ENCODE results near the gene TOX2.

TOX2 gene

DNA sequence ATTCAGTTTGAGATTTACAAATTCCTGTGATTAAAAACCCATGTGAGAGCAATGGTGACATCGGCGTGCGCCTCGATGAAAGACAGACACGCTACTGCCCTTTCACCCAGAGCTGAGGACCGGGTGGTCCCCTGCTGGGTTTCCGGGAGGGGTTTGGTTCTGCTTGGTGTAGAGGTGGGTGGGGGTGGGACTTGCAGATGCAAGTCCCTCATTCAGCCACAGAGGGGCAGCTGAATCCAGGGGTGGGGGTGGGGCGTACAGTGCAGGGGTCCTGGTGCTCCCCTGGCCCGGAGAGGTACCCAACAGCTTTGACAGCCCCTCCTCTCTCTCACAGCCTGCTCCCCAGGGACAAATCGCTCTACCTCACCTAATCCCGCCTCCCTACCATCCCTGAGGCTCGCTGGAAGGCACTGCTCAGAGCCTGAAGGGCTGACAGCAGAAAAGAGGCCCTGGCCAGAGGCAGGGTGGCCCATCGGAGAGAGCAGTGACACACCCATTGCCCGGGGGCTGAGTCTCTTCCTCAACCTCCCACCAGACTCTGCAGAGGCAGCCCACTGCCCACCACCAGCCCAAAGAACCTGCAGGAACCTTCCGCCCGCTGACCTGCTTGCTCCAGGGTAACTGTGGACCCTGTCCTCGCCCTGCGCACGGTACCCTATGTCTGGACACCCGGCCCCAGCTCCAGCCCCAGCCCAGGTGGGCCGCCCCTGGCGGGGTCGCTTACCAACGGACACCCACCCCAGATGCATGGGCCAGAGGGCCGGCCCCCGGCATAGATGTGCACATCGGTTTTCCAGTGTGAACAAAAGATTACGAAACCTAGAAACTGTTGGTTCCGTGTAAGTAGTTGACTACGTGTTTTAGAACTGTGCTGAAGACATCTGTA is 153.9 kb downstream of the TOX2 start:
- DNase-seq = no peak

DNA sequence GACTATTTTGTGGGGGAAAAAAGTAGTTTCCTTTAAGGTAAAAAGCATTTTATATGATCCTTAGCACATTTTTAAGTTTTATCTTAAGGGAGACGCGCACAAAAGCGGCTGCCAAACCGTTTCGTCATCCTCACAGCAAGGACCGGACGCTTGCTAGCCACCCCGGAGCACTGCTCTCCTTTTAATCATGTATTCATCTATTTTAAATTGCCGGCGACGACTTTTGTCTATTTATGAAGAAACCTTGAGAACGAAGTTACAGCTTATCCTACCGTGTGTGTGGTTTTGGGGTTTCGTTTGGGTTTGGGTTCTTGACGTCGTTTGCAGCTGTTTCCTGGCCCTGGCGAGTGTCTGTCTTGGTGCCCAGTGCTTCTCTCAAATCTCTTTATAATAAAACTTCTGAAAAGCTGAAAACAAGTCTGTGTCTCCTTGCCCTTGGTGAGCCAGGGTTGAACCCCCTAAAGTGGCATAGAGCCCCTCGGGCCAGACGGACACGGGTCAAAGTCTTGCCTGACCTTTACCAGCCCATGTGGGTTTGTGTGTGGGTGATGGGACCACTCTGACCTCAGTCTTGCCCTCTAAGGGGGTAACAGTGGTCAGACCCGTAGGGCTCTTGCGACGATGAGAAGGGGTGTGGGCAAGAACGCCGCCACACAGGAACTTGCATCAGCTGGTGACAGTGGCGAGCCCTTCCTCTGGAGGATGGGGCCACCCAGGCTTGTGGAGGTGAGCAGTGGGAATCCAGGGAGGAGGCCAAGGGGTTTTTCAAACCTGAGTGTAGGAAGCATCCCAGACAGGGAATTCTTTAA is 154.8 kb downstream of the TOX2 start:
- no peak for DNase-seq

DNA sequence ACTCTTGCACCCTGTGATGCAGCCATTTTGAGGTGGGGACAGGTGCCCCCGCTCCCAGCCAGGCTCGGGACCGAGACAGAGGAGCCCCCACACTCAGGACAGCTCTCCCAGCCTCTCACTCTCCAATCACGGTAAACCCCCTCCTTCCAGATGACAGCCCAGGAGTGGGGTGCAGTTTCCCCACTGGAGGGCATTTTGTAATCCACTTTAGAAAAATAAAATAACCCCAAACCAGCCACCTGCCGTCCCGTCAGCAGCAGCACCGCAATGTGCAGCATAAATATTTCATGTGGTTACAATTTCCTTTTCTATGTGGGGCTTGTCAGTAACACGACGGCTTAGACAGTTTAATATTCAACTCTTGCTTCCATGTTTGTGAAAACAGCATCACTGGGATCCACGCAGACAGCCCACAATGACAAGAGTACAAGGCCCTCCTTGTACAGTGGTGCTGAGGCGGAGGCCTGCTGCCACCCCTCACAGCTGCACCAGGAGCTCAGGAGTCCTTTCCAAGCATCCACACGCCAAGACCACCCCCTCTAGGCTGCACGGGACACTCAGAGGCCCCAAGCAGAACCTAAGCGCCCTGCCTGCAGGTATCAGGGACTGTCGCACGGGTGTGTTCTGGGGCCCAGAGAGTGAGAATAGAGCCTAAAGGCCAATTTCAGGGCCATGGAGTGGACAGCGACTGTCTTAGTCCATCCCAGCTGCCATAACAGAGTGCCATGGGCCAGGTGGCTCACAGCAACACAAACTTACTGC is 155.7 kb downstream of the TOX2 start:
- no peak for DNase-seq

DNA sequence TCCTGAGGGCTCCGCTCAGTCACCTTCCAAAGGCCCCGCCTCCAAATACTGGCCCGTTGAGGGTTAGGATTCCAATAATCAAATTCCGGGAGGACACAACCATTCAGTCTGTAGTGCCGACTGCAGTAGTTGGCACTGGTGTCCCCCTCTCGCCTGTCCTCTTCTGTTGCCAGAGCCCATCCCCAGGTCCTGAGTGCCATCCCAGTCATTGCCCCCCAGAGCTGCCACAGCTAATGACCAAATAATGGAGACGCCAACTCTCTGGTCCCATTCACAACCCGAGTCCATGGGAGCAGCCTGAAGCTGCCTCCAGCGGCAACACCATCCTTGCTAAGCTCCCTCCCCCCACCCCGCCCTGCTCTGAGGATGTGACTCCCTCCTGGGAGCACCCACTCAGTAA is 156.4 kb downstream of the TOX2 start:
- DNase-seq = no peak

DNA sequence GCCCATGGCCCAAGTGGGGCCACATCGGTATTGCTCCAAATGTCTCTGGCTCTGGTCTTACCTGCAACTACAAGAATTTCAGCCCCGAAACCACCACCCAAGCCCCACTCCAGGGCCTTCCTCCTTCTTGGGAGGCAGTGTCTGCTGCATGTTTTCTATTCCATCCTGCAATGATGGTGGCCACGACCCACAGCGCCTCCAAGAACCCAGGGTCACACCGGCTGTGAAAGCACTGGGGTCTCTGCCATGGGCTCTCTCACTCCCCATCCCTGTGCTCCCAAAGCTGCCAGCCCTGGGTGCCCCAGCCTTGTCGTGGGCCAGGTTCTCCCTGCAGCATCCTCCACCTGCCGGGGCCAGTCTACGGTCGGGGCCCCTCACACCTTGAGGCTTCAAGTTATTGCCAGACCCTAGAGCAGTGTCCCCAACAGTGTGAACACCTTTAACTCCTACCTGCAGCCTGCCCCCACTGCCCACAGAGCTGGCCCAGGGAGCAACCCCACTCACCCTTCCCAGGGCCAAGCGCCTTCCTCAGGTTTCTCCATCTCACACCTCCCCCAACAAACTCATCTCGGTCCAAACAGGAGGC is 157.0 kb downstream of the TOX2 start:
- no peak for DNase-seq

DNA sequence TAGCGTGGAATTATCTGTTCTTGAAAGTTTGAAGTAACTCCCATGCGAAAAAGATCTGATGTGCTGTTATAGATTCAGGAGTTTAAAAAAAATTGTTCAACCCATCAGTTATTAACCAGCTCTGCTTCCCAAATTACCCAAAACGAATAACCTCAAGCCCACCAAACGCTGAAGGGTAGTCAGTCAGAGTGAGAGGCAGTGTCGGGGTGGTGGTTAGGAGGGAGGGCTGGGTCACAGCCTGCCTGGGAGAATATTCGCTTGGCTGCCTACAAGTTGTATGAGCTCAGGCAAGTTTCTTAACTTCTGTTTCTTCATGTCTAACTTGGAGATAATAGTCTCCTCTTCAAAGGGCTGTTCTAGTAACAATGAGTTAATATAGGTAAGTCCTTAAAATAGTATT is 157.7 kb downstream of the TOX2 start:
- no peak for DNase-seq

DNA sequence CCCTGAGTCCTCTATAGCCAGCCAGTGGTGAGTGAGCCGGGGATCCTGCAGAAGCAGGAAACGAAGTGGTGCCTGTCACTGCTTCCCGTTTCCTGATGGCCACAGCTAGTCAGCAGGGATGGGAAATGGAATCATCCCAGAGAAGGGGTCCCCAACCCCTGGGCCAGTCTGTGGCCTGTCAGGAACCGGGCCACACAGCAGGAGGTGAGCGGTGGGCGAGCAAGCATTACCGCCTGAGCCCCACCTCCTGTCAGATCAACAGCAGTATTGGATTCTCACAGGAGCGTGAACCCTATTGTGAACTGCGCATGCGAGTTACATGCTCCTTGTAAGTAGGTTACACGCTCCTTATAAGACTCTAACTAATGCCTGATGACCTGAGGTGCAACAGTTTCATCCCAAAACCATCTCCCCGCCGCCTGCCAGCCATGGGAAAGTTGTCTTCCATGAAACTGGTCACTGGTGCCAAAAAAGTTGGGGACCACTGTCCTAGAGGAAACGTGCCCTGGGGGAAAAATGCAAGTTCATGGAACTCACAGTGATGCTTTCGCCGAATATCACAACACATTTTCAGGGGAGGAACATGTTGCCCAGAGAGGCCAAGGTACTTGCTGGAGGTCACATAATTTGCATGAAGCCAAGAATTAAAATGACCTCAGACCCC is 158.5 kb downstream of the TOX2 start:
- no peak for DNase-seq

DNA sequence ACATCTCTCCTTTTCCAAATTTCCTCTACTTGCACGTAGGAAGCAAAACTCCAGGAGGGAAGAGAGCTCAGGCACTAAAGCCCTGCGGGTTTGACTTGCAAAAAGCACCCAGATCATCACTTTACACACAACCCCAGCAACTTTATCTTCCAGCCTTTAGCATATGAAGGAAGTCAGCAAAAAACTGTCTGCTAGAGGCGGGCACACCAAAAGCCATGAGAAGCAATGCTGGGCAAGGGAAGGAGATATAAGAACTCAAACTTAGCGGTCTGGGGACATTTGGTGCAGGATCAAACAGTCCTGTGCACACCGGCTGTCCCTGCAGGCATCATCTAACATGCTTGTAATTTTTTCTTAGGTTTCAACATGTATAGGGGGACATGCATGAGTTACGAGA is 159.0 kb downstream of the TOX2 start:
- no peak for DNase-seq

DNA sequence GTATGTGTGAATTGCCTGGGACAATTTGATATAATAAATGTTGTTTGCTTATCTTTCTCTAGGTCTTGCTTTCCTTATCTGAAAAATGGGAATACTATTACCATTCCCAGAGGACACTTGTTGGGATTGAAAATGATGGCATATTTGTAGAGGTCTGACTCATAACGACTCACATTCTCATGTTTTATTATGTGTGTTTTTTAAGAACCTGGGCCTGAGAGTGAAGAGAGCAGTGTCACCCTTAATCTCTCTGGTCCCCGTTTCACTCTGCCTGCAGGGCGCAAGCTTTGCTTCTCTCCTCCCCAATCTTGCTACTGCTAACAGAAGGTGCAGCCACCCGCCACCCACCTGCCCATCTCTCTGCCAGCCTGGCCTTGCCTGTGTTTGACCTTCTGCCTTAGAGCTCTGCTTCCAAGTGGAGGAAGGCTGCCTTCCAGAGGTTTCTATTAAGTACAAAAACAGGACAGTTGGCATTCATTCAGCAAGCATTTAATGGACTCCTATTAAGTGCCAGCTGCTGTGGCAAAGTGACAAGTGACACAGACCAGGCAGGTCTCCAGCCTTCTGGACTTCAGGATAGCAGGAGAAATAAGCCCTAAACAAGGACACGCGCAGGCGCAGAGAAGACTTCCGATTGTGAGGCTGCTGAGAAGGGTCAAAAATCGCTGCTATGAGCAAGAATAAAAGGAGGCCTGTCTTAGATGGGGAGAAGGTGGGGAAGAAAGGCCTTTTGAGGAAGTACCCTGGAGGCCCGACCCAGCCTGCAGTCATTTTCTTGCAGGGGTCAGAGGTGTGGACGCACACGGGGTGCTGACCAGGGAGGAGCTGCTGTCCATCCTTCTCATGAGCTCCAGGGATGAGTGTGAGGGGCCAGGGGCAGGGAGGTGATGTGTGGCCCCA is 159.8 kb downstream of the TOX2 start:
- DNase-seq = no peak

DNA sequence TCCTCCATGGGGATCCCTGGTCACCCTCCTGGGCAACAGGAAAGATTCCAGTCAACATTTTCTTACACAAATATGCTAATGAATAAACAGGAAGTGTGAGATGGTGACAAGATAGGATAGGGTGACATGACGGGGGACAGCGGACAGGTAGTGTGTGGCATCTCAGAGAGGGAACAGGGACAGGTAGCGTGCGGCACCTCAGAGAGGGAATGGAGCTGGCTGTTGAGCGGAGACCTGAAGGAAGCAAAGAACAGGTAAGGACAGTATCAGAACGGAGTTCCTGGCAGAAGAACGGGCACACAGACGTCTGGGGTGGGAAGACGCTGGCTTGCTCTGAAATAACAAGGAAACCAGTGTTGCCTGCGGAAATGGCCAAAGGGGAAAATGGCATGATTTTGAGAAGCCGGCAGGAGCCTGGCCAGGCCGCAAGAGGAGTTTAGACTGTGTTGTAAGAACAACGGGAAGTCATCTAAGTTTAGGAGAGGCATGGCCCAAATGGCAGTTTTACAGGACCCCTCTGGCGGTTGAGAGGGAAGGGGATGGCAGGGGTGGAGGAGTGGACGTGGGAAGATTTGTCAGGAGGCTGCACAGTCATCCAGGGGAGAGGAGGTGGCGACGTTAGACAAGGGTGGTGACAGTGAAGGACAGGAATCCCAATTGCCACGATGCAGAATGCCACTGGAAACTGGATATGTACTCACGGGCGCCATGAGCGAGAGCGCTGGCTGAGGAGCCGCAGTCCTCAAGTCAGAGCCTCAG is 160.7 kb downstream of the TOX2 start:
- no peak for DNase-seq

DNA sequence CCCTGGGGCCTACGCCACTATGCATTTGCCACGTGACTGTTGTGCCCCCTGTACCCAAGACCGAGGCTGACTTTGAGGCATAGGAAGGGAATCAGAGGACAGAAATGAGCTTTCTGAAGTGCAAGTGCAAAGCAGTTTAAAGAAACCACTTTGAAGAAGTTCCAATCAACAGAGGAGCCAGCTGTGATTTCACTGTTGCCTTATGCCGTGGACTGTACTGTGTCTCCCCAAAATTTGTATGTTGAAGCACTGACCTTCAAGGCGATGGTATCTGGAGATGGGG is 161.2 kb downstream of the TOX2 start:
- no peak for DNase-seq

DNA sequence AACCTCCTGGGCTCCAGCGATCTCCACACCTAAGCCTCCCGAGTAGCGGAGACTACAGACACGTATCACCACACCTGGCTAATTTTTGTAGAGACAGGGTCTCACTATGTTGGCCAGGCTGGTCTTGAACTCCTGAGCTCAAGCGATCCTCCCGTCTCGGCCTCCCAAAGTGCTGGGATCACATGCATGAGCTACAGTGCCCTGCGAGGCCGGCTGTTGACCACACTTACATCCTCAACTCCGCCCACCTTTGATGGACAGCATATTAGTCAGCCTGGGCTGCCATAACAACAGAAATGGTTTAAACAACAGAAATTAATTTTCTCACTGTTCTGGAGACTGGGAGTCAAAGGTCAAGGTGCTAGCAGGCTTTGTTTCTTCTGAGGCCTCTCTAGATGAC is 164.6 kb downstream of the TOX2 start:
- no peak for DNase-seq

DNA sequence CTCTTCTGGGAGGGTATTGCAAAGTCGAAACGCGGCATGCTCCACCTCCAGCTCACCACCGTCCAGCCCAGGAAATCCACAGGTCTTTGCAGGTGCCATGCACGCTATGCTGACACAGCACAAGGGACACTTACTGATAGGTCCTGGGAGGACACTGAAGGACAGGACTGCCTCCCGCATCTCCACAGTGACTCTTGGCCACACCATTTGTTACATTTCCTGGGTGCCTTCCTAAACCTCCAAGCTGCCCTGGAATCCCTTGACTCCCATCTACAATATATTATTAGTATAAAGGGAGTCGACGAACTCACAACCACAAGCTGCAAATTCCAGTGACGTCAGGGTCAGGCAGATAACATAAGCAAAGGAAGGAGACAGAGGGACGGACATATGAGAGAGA is 165.4 kb downstream of the TOX2 start:
- DNase-seq = no peak

DNA sequence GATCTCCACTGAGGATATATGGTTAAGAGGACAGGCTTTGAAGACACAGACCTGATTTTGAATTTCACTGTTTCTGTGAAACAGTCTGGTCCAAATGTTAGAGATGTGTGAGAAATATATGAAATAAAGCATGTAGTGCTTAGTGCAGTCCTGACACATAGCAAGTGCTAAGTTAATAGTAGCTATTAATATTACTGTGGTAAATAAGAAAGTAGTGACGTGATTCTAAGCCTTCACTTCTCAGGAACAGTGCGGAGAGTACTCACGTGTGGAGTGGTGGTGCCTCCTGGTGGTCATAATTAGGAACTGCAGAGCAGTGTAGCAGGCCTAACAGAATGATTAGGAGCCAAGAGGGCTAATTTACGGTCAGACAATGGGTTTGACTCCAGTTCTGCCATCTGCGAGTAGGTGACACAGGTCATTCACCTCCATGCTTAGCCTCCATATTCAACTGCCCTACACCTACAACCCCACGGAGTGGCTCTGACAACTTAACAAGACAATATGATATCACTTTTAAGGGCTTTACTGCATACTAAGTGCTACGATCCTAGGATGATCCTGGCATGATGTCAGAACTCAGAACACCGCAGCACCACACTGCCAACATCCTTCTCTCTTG is 166.1 kb downstream of the TOX2 start:
- peak; percentile 7 for DNase-seq

DNA sequence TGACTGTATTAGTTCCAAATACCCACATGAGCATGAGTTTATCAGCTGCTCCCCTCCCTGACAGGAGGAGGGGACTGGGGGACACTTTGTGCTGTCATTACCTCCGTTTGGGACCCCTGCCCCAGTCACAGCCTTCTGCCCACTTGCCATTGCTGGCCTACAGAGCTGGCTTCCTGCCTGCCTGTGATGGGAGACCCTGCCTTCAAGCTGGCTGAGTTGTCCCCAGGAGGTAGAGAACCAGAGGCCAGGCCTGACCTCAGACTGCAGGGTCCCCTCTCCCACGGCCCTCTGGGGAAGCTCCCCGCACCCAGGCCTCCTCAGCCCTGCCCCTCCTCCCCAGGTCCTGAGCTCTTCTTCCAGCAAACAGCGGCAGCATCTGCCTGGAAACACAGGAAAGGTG is 166.8 kb downstream of the TOX2 start:
- no peak for DNase-seq

DNA sequence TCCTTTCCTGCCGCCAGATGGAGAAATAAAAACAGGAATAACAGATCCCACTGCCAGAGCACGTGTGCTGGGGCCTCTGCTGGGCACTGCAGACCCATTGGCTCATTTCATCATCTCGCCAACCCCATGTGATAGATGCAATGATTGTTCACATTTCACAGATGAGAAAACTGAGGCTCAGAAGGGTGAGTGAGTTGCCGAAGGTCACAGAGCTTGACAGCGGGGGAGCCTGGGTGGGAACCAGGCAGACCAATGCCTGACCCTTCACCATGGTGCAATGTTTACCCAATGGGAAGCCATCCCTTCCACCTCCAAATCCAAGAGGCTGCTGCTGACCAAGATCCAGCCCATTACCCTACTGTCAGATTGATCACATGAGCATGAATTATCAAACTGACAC is 167.2 kb downstream of the TOX2 start:
- DNase-seq = no peak

DNA sequence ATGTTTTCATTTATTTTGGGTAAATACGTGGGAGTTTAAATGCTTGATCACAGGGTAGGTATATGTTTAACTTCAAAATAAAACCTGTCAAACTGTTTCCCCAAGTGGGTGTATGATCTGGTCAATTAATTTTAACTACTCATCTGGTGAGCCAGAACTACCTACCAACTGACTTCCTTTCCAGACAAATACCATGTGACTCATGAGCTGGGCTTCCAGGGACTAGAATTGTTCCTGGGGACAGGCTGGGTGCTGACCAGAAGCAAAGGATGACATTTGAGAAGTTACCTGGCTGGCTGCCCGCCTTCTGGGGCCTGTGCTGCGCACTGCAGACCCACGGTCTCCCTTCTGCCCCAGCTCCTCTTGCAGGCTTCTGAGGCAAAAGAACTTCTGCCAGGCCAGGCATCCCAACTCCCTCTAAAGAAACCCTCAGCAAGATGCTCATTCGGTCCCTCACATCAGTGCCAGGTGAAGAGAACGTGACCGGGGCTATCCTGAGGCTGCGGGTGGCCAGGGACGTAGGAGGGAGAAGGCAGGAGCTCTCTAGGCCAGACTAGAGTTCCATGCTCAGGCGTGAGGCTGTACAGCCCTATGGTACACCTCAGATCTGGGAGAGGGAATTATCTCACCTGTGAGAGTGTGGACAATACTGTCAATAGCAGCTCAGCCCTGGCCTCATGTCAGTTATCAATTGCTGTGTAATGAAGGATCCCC is 168.7 kb downstream of the TOX2 start:
- DNase-seq = no peak

DNA sequence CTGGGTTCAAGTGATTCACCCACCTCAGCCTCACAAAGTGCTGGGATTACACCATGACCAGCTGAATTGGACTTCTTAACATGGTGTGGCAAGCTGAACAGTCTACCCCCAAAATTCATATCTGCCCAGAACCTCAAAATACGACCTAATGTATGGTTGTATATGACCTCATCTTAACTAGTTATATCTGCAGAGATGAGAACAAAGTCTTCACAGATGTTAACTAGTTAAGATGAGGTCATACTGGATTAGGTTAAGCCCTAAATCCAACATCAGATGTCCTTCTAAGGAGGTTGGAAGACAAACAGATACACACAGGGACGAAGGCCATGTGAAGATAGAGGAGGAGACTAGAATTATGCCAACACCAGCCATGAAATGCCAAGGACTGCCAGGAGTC is 169.8 kb downstream of the TOX2 start:
- no peak for DNase-seq

DNA sequence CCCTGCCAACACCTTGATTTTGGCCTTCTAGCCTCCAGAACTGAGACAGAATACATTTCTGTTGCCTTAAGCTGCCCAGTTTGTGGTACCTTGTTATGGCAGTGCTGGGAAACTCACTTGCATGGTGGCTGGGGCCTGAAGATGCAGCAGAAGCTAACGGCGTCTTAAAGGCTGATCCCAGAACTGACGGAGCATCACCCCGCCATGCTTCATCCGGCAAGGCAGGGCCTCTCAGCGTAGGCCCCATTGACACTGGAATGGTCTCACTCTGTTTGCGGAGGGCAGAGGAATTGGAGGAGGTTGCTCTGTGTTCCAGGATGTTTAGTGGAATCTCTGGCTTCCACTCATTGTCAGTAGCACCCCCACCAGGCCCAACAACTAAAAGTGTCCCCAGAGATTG is 170.2 kb downstream of the TOX2 start:
- no peak for DNase-seq

All from NCI-H2081 treated with DMSO at 0.1 percent for 48 hours (cell line).